Aorta (tissue), 5 donors: Measurements from ENCODE around the gene CDYL. TPM values are rescaled to one million over a fixed set of nuclear protein-coding genes. Genes with fewer than 3 reads are reported as not detected.

ENCODE experiments used
- ATAC-seq: fragments of 200-7000 bp; cut with Tn5 transposase; one replicate; pipeline ENCODE4 v1.9.1; 2022; ENCODE audit warnings: moderate library complexity; ENCODE audit not compliant: low FRiP score
- DNase-seq, 2 donors: peaks; one replicate each; pipeline ENCODE4 v3.0.0-alpha.2; 2020
- H3K27ac ChIP-seq, 2 donors: one replicate each; pipeline ENCODE4 v1.5.1; 2013; ENCODE audit warnings: low read length in 2 of 2, mild to moderate bottlenecking in 2 of 2, moderate library complexity in 2 of 2, control low read depth in 1 of 2, inconsistent platforms in 1 of 2, low read depth in 1 of 2
- H3K27me3 ChIP-seq, 2 donors: one replicate each; pipeline ENCODE4 v1.6.1; 2013; ENCODE audit warnings: control low read depth in 1 of 2, low read length in 1 of 2, mild to moderate bottlenecking in 1 of 2, moderate library complexity in 1 of 2; ENCODE audit not compliant: insufficient read depth in 2 of 2, control insufficient read depth in 1 of 2
- H3K36me3 ChIP-seq, 2 donors: one replicate each; pipeline ENCODE4 v1.6.1; 2013; ENCODE audit warnings: control low read depth in 1 of 2, low read length in 1 of 2, mild to moderate bottlenecking in 1 of 2; ENCODE audit not compliant: insufficient read depth in 2 of 2, control insufficient read depth in 1 of 2
- H3K4me1 ChIP-seq, 2 donors: one replicate each; pipeline ENCODE4 v1.6.1; 2013; ENCODE audit warnings: low read length in 2 of 2, control low read depth in 1 of 2, mild to moderate bottlenecking in 1 of 2, moderate library complexity in 1 of 2; ENCODE audit not compliant: insufficient read depth in 2 of 2, control insufficient read depth in 1 of 2
- H3K4me3 ChIP-seq, 2 donors: one replicate each; pipeline ENCODE4 v1.5.1; 2013; ENCODE audit warnings: low read length in 2 of 2, control low read depth in 1 of 2, mild to moderate bottlenecking in 1 of 2
- H3K9me3 ChIP-seq: one replicate; pipeline ENCODE4 v1.6.1; 2013; ENCODE audit warnings: mild to moderate bottlenecking, low read length; ENCODE audit not compliant: control insufficient read depth
- WGBS, 2 donors: extraction: QIAGEN DNeasy Blood & Tissue Kit; methylation state at CpG; one replicate each; pipeline ENCODE4 v1.1.7; 2013; 5-methylcytosine and 5-hydroxymethylcytosine counted together
- intact Hi-C, 2 donors: fragments of 100-400 bp; cut with DNase I; formaldehyde crosslinking; loops; one replicate each; pipeline versions ENCODE4 v1.14.2 to v1.15.0; 2022
- polyA plus RNA-seq, 2 donors: library from polyadenylated mRNA; stranded (reverse); fragments of 200-250 nt; gene quantifications; one replicate each; pipeline ENCODE4 v1.2.3, GENCODE V29; 2013
- total RNA-seq, 2 donors: library from RNA; stranded (reverse); fragmentation: NEBNext Ultra II Directional; extraction: Animal tissue kit (Norgen Biotek cat#: 25700); gene quantifications; one replicate each; pipeline ENCODE4 v1.2.1, GENCODE V29; 2021
- donor health status: healthy with polysubstance abuse.
- donor health status: Bipolar disorder and iron deficiency.
- donor health status: DM: no; HTN: no; CAD: no.
- donor health status: DM: no; HTN: no; CAD: no.
- donor health status: DM: yes; HTN: yes; CAD: no.

The CDYL gene
- total and polyA plus RNA-seq, 4 donors = 9.6 to 44.2 (median 26.4) TPM

- Histone ChIP-seq H3K27me3 (no peaks in the 10 kb centered on the region), H3K4me1 (no peaks in the 10 kb centered on the region), H3K4me3 (no peak overlapping the region), H3K27ac (no peak overlapping the region), H3K9me3 (no peaks in the 10 kb centered on the region), H3K36me3 (peaks cover 0 to 8% of the 10 kb centered on the region in 2 donors)
- DNase-seq (no peak), ATAC-seq (no peak)
- 93 to 94% methylated on average over 15 of the region's 15 CpGs for WGBS, 2 donors
- intact Hi-C loops = no loop called here
Measured at GRCh38 chr6:4948781-4949450, 172.7 kb downstream of the CDYL start.

DNA sequence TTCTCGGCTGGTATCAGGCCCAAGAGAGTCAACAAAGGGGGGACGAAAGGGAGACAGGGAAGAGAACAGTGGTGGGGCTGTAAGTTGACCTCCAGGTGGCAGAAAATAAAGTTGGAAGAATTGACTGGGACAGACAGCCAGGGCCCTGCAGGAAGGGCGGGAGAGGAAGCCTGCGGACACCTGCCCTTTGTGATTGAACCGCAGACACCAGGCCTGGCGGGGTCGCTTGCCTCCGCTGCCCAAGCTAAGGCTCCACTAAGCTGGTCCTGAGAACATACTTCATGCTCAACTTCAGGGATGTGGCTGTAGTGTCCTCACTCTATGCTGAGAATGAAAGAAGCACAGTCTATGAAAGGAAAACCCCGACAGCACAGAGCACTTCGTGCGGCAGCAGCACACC, 173.9 kb downstream of the CDYL start:
- H3K27me3 ChIP-seq = no peaks in the 10 kb centered on the region
- peaks cover 0 to 5% of the 10 kb centered on the region in 2 donors for H3K36me3 ChIP-seq
- no peaks in the 10 kb centered on the region for H3K9me3 ChIP-seq
- WGBS, 2 donors = 96 to 97% methylated on average over 11 of the region's 11 CpGs
- ATAC-seq (no peak), DNase-seq (no peak)
- no peak overlapping the region for H3K27ac ChIP-seq
- intact Hi-C loops = no loop called here
- no peak overlapping the region for H3K4me3 ChIP-seq
- no peaks in the 10 kb centered on the region for H3K4me1 ChIP-seq

GRCh38 chr6:4950836-4951533, 174.8 kb downstream of the CDYL start:
- no peak for ATAC-seq
- intact Hi-C loops = no loop called here
- no peaks in the 10 kb centered on the region for H3K9me3 ChIP-seq
- no peaks in the 10 kb centered on the region for H3K27me3 ChIP-seq
- peaks cover 0 to 3% of the 10 kb centered on the region in 2 donors for H3K36me3 ChIP-seq
- H3K4me3 ChIP-seq = no peak overlapping the region
- DNase-seq = no peak
- 87 to 89% methylated on average over 14 of the region's 14 CpGs for WGBS, 2 donors
- H3K4me1 ChIP-seq = no peaks in the 10 kb centered on the region
- H3K27ac ChIP-seq = no peak overlapping the region

GRCh38 chr6:4953440-4953839, 177.2 kb downstream of the CDYL start:
- DNase-seq (no peak), ATAC-seq (no peak)
- intact Hi-C loops = no loop called here
- Histone ChIP-seq H3K9me3 (no peaks in the 10 kb centered on the region), H3K27ac (no peak overlapping the region), H3K4me1 (no peaks in the 10 kb centered on the region), H3K36me3 (peaks cover 0 to 3% of the 10 kb centered on the region in 2 donors), H3K4me3 (no peak overlapping the region), H3K27me3 (no peaks in the 10 kb centered on the region)
- 95 to 97% methylated on average over 12 of the region's 12 CpGs for WGBS, 2 donors

- peaks cover 0 to 3% of the 10 kb centered on the region in 2 donors for H3K36me3 ChIP-seq
- intact Hi-C loops = no loop called here
- H3K27me3 ChIP-seq = no peaks in the 10 kb centered on the region
- DNase-seq = no peak
- no peak overlapping the region for H3K27ac ChIP-seq
- no peaks in the 10 kb centered on the region for H3K4me1 ChIP-seq
- no peaks in the 10 kb centered on the region for H3K9me3 ChIP-seq
- ATAC-seq = no peak
- 85 to 91% methylated on average over 5 of the region's 5 CpGs for WGBS, 2 donors
- H3K4me3 ChIP-seq = no peak overlapping the region
Measured at GRCh38 chr6:4956625-4957024, 180.4 kb downstream of the CDYL start.

DNA sequence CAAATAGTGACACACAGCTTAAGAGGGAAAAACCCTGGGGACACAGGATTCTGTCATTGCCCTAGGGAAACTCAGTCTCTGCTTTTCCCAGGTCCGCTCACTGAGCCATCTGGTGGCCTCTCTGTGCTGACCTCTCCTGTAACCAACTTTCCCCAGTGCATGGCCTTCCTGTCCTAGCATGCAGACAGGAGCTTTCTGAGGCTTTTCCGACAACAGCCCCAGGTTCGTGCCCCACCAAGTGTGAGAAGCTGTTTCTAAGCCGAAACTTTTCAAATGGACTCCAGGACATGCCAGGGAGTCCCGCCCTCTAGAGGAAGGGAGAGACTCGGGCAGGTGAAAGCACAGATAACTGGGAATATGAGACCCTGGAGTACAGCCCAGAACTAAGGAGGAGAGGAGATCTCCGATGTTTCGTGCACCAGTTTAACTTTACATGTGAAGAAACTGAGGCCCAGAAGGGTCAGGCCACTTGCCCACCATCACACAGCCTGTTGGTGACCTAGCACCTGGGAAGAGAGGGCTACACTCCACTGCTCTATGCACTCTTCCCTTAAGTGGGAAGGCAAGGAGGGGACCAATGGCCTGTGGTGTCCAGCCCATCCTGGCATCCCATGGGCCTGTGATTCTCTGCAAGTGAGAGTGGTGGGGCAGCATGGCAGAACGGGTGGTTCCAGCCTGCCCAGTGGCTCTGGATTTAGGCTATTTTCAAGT, 181.5 kb downstream of the CDYL start:
- Histone ChIP-seq H3K4me1 (no peaks in the 10 kb centered on the region), H3K9me3 (no peaks in the 10 kb centered on the region), H3K36me3 (peaks cover 0 to 3% of the 10 kb centered on the region in 2 donors), H3K27me3 (no peaks in the 10 kb centered on the region), H3K27ac (no peak overlapping the region), H3K4me3 (no peak overlapping the region)
- WGBS, 2 donors = 63 to 68% methylated on average over 9 of the region's 9 CpGs
- intact Hi-C loops = no loop called here
- DNase-seq = no peak
- peak; percentile 46 for ATAC-seq

- Histone ChIP-seq H3K4me1 (no peaks in the 10 kb centered on the region), H3K4me3 (no peak overlapping the region), H3K9me3 (no peaks in the 10 kb centered on the region), H3K27me3 (no peaks in the 10 kb centered on the region), H3K36me3 (peaks cover 0 to 3% of the 10 kb centered on the region in 2 donors), H3K27ac (no peak overlapping the region)
- intact Hi-C loops = no loop called here
- 86 to 93% methylated on average over 3 of the region's 3 CpGs for WGBS, 2 donors
- ATAC-seq (no peak), DNase-seq (no peak)
Measured at GRCh38 chr6:4958624-4959023, 182.4 kb downstream of the CDYL start.

DNA sequence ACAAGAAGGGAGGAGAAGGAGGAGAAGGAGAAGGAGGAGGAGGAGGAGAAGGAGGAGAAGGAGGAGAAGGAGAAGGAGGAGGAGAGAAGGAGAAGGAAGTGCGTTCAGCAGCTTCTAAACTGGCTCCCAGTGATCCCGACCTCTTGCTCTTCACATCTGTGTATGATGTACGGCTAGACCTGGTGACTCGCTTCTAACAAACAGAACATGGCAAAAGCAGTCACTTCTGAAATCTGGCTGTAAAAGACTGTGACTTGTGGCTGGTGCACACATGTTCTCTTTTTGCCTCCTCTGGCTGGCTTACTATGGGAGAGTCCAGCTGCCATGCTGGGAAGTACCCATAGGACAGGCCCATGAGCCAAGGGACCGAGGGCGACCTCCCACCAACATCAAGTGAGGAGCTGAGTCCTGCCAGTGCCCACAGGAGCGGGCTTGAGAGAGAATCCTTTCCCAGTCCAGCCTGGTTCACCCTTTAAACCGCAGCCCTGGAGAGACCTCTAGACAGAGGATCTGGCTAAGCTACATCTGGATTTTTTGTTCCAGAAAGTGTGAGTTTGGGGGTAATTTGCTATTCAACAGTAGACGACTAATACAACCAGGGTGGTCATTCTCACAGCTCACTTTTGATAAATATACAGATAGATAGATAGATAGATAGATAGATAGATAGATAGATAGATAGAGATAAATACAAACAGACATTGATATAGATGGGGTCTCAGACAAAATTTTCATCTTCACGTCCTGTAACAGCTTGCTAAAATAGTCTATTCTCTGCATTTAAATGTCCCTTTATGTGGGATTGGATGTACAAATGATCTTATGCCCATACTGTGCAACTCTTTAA, 185.3 kb downstream of the CDYL start:
- intact Hi-C loops = no loop called here
- Histone ChIP-seq H3K27me3 (no peaks in the 10 kb centered on the region), H3K36me3 (no peaks in the 10 kb centered on the region), H3K27ac (no peak overlapping the region), H3K9me3 (no peaks in the 10 kb centered on the region), H3K4me3 (no peak overlapping the region), H3K4me1 (no peaks in the 10 kb centered on the region)
- ATAC-seq = no peak
- 84 to 88% methylated on average over 10 of the region's 10 CpGs for WGBS, 2 donors
- DNase-seq = no peak
